GM21381 (cell line): Measurements from ENCODE around the gene POR.
A peak's percentile ranks its signal among the peaks of the same experiment; 100 is the strongest.
"Not testable (repeated sequence)": the region's sequence is repeated elsewhere in the genome, so short reads cannot be mapped to it uniquely, and the experiment has no call there.

Experiments used
- ATAC-seq: cut with Tn5 transposase; IDR thresholded peaks from one replicate; pipeline ENCODE4 v1.9.1; 2021; ENCODE audit warnings: mild to moderate bottlenecking, moderate library complexity; ENCODE audit not compliant: unreplicated experiment

The POR gene

DNA sequence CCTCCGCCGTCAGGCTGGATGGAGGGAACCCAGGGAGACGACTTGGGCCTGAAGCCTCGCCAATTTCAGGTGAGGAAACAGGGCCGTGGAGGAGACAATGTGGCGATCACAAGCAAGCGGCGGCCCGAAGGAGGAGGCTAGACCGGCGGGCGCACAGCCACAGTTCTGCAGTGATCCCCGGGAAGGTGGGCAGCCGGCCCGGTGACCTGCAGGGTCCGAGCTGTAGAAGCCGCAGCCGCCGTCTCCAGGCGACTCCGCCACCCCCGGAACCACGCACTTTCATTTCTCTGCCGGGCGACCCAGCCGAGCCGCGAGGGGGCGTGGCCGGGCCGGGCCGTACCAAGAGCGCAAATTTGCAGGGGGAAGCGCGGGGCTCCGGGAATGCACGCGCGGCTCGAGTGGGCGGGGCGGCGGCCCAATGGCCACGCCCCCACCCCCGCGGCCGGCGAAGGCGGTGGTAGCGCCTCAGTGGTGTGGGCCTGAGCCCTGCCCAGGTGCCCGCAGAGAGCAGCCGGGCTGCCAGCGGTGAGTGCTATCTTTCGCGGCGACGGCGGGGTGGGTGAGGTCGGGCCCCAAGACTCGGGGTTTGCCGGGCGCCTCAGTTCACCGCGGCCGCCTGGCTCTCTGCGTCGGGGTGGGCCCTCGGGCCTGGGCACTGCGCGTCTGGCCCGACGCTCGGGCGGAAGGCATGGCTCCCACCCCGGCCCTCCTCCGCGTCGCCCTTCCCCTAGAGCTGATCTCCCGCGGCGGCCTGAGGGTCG lies at the start of gene POR:
POR (plus strand) TSS at position 501 of the 761 bp plus-strand sequence. CDS start 38,847 bp downstream, outside the sequence.
- ATAC-seq = peak; percentile 91

DNA sequence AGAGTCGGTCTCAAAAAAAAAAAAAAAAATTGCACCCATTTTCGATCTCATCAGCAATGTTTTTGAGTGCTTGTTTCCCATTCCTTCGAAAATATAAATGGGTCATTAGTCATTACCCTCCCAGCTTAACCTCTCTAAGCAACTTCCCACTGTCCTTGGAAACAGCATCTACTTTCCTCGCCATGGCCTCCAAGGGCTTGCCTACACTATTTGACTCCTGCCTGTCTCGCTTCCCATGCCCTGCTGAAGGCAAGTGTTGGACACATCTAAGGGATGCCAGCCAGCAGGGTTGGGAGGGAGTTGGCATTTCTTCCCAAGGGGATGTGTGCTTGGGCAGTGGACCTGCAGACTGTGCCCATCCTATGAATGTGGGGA lies 48.9 kb upstream of the POR start:
- no peak for ATAC-seq

DNA sequence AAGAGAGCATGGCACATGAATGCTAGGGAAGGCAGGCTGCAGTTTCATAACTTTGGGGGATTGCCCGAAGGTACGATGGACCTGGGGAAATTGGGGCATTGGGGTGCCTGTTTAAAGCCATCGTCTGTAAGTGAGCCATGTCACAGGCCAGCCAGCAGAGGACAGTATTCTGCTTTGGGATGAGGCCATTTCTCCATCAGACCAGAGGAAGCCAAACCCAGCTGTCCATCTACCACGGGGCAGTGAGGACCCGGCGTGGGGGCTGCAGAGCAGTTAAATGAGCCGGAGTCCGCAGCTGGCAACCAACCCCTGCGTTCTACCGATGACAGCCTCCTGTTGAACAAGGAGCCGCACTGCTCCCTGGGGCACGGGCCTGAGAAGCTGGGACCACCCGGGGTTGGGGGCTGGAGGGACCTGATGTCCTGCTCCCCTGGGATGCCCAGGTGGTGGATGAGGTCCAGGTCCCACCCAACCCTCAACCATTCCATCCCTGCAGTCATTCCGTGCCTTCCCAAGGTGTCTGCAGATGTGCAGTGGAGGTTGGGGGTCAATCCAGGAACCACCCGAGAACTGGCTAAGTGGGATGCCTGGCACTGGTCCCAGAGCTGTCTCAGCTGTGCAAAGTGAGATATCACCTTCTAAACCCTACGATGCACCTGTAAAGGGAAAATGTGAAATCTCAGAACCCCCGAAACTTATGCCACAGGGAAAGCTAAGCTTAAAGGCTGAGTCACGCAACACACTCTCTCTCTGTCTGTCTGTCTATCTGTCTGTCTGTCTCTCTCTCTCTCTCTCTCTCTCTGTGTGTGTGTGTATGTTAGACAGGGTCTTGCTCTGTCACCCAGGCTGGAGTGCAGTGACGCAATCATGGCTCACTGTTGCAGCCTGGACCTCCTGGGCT lies 48.2 kb upstream of the POR start:
- ATAC-seq = no peak

- ATAC-seq = no peak
Measured at GRCh38 chr7:75867390-75867717, 47.6 kb upstream of the POR start.

DNA sequence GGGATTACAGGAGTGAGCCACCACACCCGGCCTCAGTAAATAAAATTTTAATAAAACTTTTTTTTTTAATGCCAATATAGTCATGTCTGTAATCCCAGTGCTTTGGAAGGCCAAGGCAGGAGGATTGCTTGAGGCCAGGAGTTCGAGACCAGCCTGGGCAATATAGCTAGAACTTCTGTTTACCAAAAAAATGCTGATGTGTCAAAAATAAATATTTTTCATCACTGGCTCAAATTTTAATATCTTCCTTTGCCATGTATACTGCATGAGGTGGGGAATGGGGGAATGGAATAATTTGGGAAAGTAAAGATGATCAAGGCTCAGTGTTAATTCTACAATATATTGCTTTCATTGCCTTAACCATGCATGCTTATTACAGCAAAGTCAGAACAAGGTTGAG lies 46.8 kb upstream of the POR start:
- no peak for ATAC-seq

- ATAC-seq = no peak
Measured at GRCh38 chr7:75869776-75870379, 45.1 kb upstream of the POR start.

- no peak for ATAC-seq
Measured at GRCh38 chr7:75870557-75871161, 44.3 kb upstream of the POR start.

GRCh38 chr7:75872073-75872782 lies 42.7 kb upstream of the POR start:
- no peak for ATAC-seq

GRCh38 chr7:75874180-75874579 lies 40.8 kb upstream of the POR start:
- not testable (repeated sequence) for ATAC-seq

- ATAC-seq = no peak
Measured at GRCh38 chr7:75875113-75876080, 39.6 kb upstream of the POR start.

DNA sequence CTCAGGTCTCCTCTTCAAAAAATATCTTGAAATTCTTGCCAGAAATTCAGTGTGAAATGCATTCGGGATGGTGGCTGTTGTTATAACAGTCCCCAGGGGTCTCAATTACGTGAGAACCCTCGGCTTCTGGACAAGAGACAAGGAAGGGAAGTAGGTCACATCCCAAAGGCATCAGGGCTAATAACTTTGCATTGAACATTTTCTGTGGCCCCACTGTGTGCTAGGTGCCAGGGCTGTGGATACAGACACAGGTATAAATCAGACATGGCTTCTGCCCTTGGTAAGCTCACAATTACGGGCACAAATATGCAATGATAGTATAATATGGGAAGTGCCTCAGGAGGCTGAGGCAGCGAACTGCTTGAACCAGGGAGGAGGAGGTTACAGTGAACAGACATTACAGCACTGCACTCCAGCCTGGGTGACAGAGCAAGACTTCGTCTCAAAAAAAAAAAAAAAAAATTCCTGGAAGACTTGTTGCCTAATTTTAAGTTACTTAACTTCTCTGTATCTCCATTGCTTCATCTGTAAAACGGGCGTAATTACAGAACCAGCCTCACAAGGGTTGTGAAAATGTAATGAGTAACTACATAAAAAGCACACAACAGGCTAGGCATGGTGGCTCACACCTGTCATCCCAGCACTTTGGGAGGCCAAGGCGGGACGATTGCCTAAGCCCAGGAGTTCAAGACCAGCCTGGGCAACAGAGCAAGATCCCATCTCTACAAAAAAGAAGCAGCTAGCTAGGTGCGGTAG lies 38.7 kb upstream of the POR start:
- ATAC-seq = no peak

DNA sequence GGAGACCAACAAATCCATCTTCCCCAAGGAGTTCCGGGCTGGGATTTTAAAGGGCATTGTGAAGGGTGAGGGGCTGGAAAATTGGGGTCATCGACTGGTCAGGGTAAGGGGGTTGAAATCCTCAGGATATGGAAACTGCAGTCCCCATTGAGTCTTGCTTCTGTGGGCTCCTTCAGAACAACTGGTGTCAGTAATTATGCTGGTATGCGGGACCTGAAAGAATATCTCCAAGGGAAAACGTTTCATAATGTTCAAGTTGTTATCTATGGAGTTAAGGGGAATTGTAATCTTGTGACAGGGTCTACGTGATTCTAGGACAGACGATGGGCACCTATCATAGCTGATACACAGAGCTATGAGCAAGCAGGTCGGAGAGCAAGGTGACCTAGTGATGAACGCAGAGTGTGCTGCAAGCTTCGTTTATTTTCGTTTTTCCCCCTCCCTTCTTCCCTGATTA lies 36.6 kb upstream of the POR start:
- peak; percentile 11 for ATAC-seq

- peak; percentile 96 for ATAC-seq
Measured at GRCh38 chr7:75878769-75879611, 36.0 kb upstream of the POR start, which contains the start of gene RHBDD2. Gene RHBDD2 (plus strand): TSS chr7:75879034. CDS start chr7:75879083, 49 bp downstream.

DNA sequence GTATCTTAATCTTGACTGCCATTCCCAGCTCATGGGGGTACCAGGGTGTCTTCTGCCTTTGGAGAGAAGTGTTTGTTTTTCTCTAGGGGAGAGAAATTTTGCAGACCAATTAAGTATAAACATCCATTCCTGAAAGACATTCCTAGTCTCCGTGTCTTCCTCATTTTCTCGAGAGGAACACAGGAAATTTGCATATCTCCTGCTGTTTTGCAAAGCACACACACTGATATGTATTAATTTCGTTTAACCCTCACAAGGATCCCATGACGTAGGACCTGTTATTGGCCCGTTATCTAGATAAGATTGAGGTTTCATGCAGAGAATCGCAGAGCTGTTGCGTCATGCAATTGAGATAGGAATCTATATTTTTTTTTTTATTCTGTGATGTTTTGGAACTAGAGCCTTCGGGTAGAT lies 35.2 kb upstream of the POR start:
- no peak for ATAC-seq

GRCh38 chr7:75880242-75880641 lies 34.7 kb upstream of the POR start:
- no peak for ATAC-seq

DNA sequence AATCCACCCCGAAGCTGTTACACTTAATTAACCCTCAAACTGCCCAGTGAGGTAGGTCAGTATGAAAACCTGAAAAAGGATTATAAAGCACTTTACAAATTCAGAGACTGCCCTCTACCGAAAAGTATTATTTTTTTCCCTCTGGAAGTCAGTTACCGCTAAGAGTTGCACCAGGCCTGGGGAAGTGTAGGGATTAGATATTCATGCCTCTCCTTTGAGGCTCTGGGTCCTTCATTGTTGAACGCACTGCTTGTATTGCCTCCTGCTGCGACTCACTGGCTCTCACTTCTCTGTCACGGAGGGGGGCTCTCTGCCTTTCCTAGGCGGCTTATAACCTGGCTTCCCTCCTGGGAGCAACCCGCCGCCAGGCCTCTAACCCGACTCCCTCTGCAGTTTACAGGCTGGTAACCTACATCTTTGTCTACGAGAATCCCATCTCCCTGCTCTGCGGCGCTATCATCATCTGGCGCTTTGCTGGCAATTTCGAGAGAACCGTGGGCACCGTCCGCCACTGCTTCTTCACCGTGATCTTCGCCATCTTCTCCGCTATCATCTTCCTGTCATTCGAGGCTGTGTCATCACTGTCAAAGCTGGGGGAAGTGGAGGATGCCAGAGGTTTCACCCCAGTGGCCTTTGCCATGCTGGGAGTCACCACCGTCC lies 33.4 kb upstream of the POR start:
- no peak for ATAC-seq

DNA sequence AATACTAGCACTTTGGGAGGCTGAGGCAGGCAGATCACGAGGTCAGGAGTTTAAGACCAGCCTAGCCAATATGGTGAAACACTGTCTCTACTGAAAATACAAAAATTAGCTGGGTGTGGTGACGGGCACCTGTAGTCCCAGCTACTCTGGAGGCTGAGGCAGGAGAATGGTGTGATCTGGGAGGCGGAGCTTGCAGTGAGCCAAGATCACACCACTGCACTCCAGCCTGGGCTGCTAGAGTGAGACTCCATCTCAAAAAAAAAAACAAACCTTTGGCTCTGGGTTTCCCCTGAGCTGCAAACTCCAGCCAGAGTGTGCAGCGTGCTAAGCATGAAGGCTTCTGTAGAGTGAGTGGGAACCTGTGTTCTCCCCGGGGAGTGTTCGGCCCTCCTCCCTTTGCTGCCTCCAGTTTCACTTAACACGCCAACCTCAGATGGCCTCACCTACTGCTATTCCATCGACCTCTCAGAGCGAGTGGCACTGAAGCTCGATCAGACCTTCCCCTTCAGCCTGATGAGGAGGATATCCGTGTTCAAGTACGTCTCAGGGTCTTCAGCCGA lies 31.6 kb upstream of the POR start:
- ATAC-seq = not testable (repeated sequence)
